NCI-H2171 treated with DMSO at 0.1 percent for 48 hours (cell line): ENCODE measurements around the gene NFIC.

Source experiments
- DNase-seq: peaks from one replicate; lab custom pipeline; 2025; lab: John Stamatoyannopoulos, UW

NFIC gene

GRCh38 chr19:3512562-3513228 lies 146.3 kb downstream of the NFIC start:
- DNase-seq: no peak

GRCh38 chr19:3513229-3514140 lies 147.1 kb downstream of the NFIC start:
- DNase-seq: no peak

- no peak for DNase-seq
Measured at GRCh38 chr19:3514930-3515329, 148.5 kb downstream of the NFIC start.

GRCh38 chr19:3515891-3516422 lies 149.6 kb downstream of the NFIC start:
- DNase-seq: no peak

GRCh38 chr19:3516675-3517207 lies 150.4 kb downstream of the NFIC start:
- peak; percentile 79 for DNase-seq

GRCh38 chr19:3517638-3518037 lies 151.3 kb downstream of the NFIC start:
- no peak for DNase-seq

- no peak for DNase-seq
Measured at GRCh38 chr19:3518255-3518654, 151.9 kb downstream of the NFIC start.

GRCh38 chr19:3518659-3519058 lies 152.3 kb downstream of the NFIC start:
- DNase-seq: peak; percentile 14
